H1 (cell line): ENCODE data around the gene FLNC. TPM values are rescaled to one million over a fixed set of nuclear protein-coding genes. Genes with fewer than 3 reads are reported as not detected.

Experiments used
- FOSL1 ChIP-seq: IDR thresholded peaks from 2 replicates; pipeline ENCODE4 v1.6.1; 2011; ENCODE audit warnings: mild to moderate bottlenecking, low read depth, low read length, moderate library complexity; ENCODE audit not compliant: insufficient read depth
- JUN ChIP-seq: IDR thresholded peaks from 2 replicates; pipeline ENCODE4 v1.6.1; 2011; ENCODE audit warnings: low read depth, mild to moderate bottlenecking, improper control_type of control experiment, low read length
- NANOG ChIP-seq: IDR thresholded peaks from 2 replicates; pipeline ENCODE4 v1.6.1; 2011; ENCODE audit warnings: low read length, low read depth, mild to moderate bottlenecking, inconsistent platforms; ENCODE audit not compliant: insufficient read depth, poor library complexity, severe bottlenecking
- RFX5 ChIP-seq: IDR thresholded peaks from 2 replicates; pipeline ENCODE4 v1.6.1; 2011; ENCODE audit warnings: low read depth, low read length, improper control_type of control experiment, borderline replicate concordance
- RNF2 ChIP-seq: fragments of 200-900, 300-1000 bp; sonication (generic); IDR thresholded peaks from 2 replicates; pipeline ENCODE4 v1.7.1; 2016; ENCODE audit warnings: borderline replicate concordance, low read depth, mild to moderate bottlenecking, antibody characterized with exemption, low read length; ENCODE audit not compliant: poor library complexity, severe bottlenecking; ENCODE audit errors: missing control alignments
- TBP ChIP-seq: IDR thresholded peaks from 2 replicates; pipeline ENCODE4 v1.6.1; 2011; ENCODE audit warnings: low read depth, low read length, improper control_type of control experiment
- polyA plus RNA-seq, 7 experiments: library from polyadenylated mRNA; depleted of rRNA in 3 of 7; stranded (reverse) in 5 of 7; unstranded in 2 of 7; fragments of >200 nt in 5 of 7; fragments of 200-250 nt in 2 of 7; gene quantifications; 1 replicate in 5 of 7; 2 replicates in 1 of 7; 4 replicates in 1 of 7; pipeline versions ENCODE4 v1.2.1 to v1.2.3, GENCODE V29; 2011 to 2013; ENCODE audit warnings: missing spikeins in 2 of 7, mixed read lengths in 2 of 7
- total RNA-seq: library from RNA; stranded (reverse); fragmentation: NEBNext Ultra II Directional; extraction: Animal tissue kit (Norgen Biotek cat#: 25700); gene quantifications from 2 replicates; pipeline ENCODE4 v1.2.1, GENCODE V29; 2021
- TF ChIP-seq, protein P1 (sequence below): fragments of 300-600 bp; sonication (generic); IDR thresholded peaks from 2 replicates; pipeline ENCODE4 v1.7.1; 2012; ENCODE audit warnings: low read length, moderate library complexity, mild to moderate bottlenecking, inconsistent platforms; ENCODE audit not compliant: insufficient replicate concordance
- TF ChIP-seq, protein P2 (sequence below): IDR thresholded peaks from 2 replicates; pipeline ENCODE4 v1.6.1; 2012; ENCODE audit warnings: inconsistent platforms

Gene FLNC
- total and polyA plus RNA-seq, 2 of the 8 experiments (the other 6 are each of a cell fraction or from before 2014, with no cell fraction given) = 1.9 to 10.7 TPM

DNA sequence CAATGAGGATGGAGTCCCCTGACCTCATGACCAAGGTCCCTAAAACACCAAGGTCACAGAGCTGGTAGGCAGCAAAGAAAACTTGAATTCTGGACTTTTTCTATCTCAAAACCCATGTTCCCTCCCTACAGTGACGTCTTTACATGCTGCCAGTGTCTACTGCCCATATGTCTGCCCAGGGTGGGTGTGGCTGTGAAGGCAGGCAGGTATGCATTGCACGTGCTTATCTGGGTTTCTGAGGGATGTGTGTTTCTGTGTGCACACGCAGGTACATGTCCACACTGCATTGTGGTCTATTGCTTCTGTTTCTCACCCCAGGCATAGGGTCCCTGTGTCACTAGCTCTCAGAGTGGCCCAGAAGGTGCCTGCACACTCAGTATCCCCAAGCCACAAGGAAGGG lies 45.9 kb downstream of the FLNC start (continued):
- TF ChIP-seq, protein P1, sequence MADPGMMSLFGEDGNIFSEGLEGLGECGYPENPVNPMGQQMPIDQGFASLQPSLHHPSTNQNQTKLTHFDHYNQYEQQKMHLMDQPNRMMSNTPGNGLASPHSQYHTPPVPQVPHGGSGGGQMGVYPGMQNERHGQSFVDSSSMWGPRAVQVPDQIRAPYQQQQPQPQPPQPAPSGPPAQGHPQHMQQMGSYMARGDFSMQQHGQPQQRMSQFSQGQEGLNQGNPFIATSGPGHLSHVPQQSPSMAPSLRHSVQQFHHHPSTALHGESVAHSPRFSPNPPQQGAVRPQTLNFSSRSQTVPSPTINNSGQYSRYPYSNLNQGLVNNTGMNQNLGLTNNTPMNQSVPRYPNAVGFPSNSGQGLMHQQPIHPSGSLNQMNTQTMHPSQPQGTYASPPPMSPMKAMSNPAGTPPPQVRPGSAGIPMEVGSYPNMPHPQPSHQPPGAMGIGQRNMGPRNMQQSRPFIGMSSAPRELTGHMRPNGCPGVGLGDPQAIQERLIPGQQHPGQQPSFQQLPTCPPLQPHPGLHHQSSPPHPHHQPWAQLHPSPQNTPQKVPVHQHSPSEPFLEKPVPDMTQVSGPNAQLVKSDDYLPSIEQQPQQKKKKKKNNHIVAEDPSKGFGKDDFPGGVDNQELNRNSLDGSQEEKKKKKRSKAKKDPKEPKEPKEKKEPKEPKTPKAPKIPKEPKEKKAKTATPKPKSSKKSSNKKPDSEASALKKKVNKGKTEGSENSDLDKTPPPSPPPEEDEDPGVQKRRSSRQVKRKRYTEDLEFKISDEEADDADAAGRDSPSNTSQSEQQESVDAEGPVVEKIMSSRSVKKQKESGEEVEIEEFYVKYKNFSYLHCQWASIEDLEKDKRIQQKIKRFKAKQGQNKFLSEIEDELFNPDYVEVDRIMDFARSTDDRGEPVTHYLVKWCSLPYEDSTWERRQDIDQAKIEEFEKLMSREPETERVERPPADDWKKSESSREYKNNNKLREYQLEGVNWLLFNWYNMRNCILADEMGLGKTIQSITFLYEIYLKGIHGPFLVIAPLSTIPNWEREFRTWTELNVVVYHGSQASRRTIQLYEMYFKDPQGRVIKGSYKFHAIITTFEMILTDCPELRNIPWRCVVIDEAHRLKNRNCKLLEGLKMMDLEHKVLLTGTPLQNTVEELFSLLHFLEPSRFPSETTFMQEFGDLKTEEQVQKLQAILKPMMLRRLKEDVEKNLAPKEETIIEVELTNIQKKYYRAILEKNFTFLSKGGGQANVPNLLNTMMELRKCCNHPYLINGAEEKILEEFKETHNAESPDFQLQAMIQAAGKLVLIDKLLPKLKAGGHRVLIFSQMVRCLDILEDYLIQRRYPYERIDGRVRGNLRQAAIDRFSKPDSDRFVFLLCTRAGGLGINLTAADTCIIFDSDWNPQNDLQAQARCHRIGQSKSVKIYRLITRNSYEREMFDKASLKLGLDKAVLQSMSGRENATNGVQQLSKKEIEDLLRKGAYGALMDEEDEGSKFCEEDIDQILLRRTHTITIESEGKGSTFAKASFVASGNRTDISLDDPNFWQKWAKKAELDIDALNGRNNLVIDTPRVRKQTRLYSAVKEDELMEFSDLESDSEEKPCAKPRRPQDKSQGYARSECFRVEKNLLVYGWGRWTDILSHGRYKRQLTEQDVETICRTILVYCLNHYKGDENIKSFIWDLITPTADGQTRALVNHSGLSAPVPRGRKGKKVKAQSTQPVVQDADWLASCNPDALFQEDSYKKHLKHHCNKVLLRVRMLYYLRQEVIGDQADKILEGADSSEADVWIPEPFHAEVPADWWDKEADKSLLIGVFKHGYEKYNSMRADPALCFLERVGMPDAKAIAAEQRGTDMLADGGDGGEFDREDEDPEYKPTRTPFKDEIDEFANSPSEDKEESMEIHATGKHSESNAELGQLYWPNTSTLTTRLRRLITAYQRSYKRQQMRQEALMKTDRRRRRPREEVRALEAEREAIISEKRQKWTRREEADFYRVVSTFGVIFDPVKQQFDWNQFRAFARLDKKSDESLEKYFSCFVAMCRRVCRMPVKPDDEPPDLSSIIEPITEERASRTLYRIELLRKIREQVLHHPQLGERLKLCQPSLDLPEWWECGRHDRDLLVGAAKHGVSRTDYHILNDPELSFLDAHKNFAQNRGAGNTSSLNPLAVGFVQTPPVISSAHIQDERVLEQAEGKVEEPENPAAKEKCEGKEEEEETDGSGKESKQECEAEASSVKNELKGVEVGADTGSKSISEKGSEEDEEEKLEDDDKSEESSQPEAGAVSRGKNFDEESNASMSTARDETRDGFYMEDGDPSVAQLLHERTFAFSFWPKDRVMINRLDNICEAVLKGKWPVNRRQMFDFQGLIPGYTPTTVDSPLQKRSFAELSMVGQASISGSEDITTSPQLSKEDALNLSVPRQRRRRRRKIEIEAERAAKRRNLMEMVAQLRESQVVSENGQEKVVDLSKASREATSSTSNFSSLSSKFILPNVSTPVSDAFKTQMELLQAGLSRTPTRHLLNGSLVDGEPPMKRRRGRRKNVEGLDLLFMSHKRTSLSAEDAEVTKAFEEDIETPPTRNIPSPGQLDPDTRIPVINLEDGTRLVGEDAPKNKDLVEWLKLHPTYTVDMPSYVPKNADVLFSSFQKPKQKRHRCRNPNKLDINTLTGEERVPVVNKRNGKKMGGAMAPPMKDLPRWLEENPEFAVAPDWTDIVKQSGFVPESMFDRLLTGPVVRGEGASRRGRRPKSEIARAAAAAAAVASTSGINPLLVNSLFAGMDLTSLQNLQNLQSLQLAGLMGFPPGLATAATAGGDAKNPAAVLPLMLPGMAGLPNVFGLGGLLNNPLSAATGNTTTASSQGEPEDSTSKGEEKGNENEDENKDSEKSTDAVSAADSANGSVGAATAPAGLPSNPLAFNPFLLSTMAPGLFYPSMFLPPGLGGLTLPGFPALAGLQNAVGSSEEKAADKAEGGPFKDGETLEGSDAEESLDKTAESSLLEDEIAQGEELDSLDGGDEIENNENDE = no peak
- no peak for TF ChIP-seq JUN
- no peak for TF ChIP-seq TBP
- TF ChIP-seq RNF2 = no peak
- TF ChIP-seq NANOG = no peak
- TF ChIP-seq, protein P2, sequence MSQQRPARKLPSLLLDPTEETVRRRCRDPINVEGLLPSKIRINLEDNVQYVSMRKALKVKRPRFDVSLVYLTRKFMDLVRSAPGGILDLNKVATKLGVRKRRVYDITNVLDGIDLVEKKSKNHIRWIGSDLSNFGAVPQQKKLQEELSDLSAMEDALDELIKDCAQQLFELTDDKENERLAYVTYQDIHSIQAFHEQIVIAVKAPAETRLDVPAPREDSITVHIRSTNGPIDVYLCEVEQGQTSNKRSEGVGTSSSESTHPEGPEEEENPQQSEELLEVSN = no peak
- TF ChIP-seq FOSL1 = no peak
- no peak for TF ChIP-seq RFX5
